A204.1 (cell line): ENCODE results near the gene ARHGAP5.

ENCODE experiments used
- FAIRE-seq: peaks from 2 replicates; lab custom pipeline; 2012; peaks lifted over from hg19 to GRCh38; lab: Jason Lieb, UNC

ARHGAP5 gene

GRCh38 chr14:32185097-32185496 is 108.0 kb downstream of the ARHGAP5 start:
- no peak for FAIRE-seq

- FAIRE-seq = no peak
Observed at GRCh38 chr14:32186248-32186647, 109.1 kb downstream of the ARHGAP5 start.

- FAIRE-seq = no peak
Observed at GRCh38 chr14:32189811-32190210, 112.7 kb downstream of the ARHGAP5 start.

GRCh38 chr14:32190673-32191072 is 113.6 kb downstream of the ARHGAP5 start:
- FAIRE-seq = no peak

GRCh38 chr14:32192712-32193373 is 115.7 kb downstream of the ARHGAP5 start:
- no peak for FAIRE-seq

- no peak for FAIRE-seq
Observed at GRCh38 chr14:32193532-32193931, 116.4 kb downstream of the ARHGAP5 start.

- FAIRE-seq = no peak
Observed at GRCh38 chr14:32195636-32196035, 118.5 kb downstream of the ARHGAP5 start.

GRCh38 chr14:32197919-32198318 is 120.8 kb downstream of the ARHGAP5 start:
- FAIRE-seq = no peak

- FAIRE-seq = no peak
Observed at GRCh38 chr14:32200368-32201192, 123.5 kb downstream of the ARHGAP5 start.

GRCh38 chr14:32201193-32201815 is 124.2 kb downstream of the ARHGAP5 start:
- FAIRE-seq = no peak

- FAIRE-seq = no peak
Observed at GRCh38 chr14:32201816-32202490, 124.8 kb downstream of the ARHGAP5 start, which contains the start of gene RNU6-7. RNU6-7 (plus strand) TSS chr14:32202045.

- no peak for FAIRE-seq
Observed at GRCh38 chr14:32202491-32202997, 125.4 kb downstream of the ARHGAP5 start.

- no peak for FAIRE-seq
Observed at GRCh38 chr14:32202998-32203882, 126.1 kb downstream of the ARHGAP5 start, which contains the start of gene RNU6-8. RNU6-8 (minus strand) TSS chr14:32203269.

- FAIRE-seq = no peak
Observed at GRCh38 chr14:32203928-32204357, 126.8 kb downstream of the ARHGAP5 start.

- FAIRE-seq = no peak
Observed at GRCh38 chr14:32205554-32205953, 128.4 kb downstream of the ARHGAP5 start.

GRCh38 chr14:32205984-32206383 is 128.9 kb downstream of the ARHGAP5 start:
- FAIRE-seq = no peak

- FAIRE-seq = no peak
Observed at GRCh38 chr14:32206552-32206951, 129.4 kb downstream of the ARHGAP5 start.

GRCh38 chr14:32208490-32208889 is 131.4 kb downstream of the ARHGAP5 start:
- FAIRE-seq = no peak
